ENCODE measurements around the gene SERPINA5.

SERPINA5 gene

DNA sequence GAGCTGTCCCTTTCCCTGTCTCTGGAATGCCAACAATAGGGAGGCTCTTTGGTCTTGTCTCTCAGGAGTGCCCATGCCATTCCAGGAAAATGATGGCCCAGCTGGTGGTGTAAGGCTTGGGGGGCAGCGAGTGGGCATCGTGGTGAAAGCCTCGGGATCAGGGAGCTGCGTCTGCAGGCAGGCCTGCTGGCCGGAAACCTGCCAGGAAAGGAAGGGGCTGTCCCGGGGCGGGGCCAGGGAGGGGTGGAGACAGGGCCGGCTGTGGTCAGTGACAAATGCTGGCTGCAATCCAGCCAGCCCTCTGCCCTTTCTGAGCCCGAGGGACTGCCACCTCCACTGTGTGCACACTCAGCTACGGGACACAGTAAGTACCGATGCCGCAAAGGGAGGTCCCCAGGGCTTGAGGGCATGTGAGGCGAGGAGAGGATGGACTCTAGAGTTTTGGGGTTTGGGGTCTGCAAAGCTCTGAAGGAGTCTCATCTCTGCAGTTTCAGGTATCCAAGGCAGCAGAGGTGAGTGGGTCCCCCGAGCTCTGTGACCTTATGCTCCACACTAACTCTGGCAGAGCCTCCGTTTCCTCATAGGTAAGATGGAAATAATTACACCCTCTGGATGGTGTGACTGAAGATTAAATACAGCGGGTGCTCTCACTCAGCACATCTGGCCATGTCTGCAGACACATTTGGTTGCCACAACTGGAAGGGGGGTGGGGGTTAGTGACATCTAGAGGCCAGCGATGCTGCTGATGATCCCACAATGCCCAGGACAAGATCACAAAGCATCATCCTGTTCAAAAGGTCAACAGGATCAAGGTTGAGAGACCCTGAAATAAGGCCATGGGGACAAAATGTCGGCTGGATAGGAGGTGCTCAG is at the start of gene SERPINA5:
TSS of gene SERPINA5 (plus strand) at position 300 of the 873 bp plus-strand sequence. CDS start 5,937 bp downstream, outside the sequence.
- H3K4me3 ChIP-seq (ENCODE audit: low read length) = no peak within 1 kb of the TSS
- peaks cover 25% of the 10 kb centered on the region for H3K4me1 ChIP-seq (ENCODE audit: control insufficient read depth, insufficient read depth, low read length)
- peaks cover 15% of the 10 kb centered on the region for H3K27me3 ChIP-seq (replicated peaks; ENCODE audit: control insufficient read depth, insufficient read depth, low read length)
- no peaks in the 10 kb centered on the region for H3K36me3 ChIP-seq (ENCODE audit: control insufficient read depth, insufficient read depth, low read length, severe bottlenecking)
- H3K9me3 ChIP-seq (ENCODE audit: control insufficient read depth, low read length) = no peaks in the 10 kb centered on the region
- no peak within 1 kb of the TSS for H3K9ac ChIP-seq (ENCODE audit: low read length)
- DNase-seq (ENCODE audit: low read depth) = peak; percentile 53

DNA sequence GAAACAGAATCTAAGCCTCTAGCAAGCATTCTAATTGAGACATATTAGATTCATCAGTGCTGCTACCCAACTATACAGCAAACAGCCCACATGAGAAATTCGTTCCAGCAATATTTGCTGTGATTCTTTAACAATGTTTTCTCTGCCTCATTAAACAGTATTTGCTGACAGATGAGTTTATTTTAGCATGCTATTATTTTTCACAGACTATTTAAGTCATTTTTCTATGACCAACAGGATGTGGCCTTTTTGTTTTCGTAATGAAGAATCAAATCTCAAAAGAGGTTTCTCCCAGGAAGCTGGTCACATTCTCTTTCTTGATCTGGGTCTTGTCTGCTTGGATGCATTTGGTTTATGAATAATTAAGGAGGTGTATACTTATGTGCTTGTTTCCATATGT is 48.8 kb upstream of the SERPINA5 start:
- DNase-seq (ENCODE audit: low read depth) = peak; percentile 9
- H3K9me3 ChIP-seq (ENCODE audit: control insufficient read depth, low read length) = peaks cover 7% of the 10 kb centered on the region
- H3K4me1 ChIP-seq (ENCODE audit: control insufficient read depth, insufficient read depth, low read length) = no peaks in the 10 kb centered on the region
- H3K9ac ChIP-seq (ENCODE audit: low read length) = no peak overlapping the region
- H3K27me3 ChIP-seq (replicated peaks; ENCODE audit: control insufficient read depth, insufficient read depth, low read length) = peaks cover 26% of the 10 kb centered on the region
- no peak overlapping the region for H3K4me3 ChIP-seq (ENCODE audit: low read length)
- H3K36me3 ChIP-seq (ENCODE audit: control insufficient read depth, insufficient read depth, low read length, severe bottlenecking) = no peaks in the 10 kb centered on the region

DNA sequence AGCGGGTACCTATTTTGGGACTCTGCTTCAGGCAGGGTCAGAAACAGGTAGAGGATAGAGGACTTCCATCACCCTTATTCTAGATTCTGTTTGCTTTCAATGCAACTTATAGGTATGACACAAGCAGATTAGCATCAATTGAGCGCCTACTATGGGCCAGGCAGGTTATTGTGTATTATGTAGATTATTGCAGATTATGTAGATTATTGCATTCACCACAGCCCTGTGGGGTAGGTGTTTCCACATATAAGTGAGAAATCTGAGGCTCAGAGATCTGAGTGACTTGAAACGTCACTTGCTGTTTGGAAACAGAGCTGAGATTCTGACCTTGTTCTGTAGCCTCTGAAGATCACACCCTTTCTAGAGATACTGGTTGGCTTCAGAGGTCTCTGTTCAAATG is 45.7 kb upstream of the SERPINA5 start:
- DNase-seq (ENCODE audit: low read depth) = no peak

GRCh38 chr14:94536836-94537235 is 44.4 kb upstream of the SERPINA5 start:
- Histone ChIP-seq H3K4me3 (ENCODE audit: low read length) (no peak overlapping the region), H3K9me3 (ENCODE audit: control insufficient read depth, low read length) (peaks cover 4% of the 10 kb centered on the region), H3K27me3 (replicated peaks; ENCODE audit: control insufficient read depth, insufficient read depth, low read length) (peaks cover 53% of the 10 kb centered on the region), H3K36me3 (ENCODE audit: control insufficient read depth, insufficient read depth, low read length, severe bottlenecking) (no peaks in the 10 kb centered on the region), H3K9ac (ENCODE audit: low read length) (no peak overlapping the region), H3K4me1 (ENCODE audit: control insufficient read depth, insufficient read depth, low read length) (peaks cover 8% of the 10 kb centered on the region)
- no peak for DNase-seq (ENCODE audit: low read depth)

More for the DNA sequence above, 45.7 kb upstream of the SERPINA5 start:
- Histone ChIP-seq H3K27me3 (replicated peaks; ENCODE audit: control insufficient read depth, insufficient read depth, low read length) (peaks cover 42% of the 10 kb centered on the region), H3K9me3 (ENCODE audit: control insufficient read depth, low read length) (peaks cover 4% of the 10 kb centered on the region), H3K4me1 (ENCODE audit: control insufficient read depth, insufficient read depth, low read length) (peaks cover 8% of the 10 kb centered on the region), H3K36me3 (ENCODE audit: control insufficient read depth, insufficient read depth, low read length, severe bottlenecking) (no peaks in the 10 kb centered on the region), H3K4me3 (ENCODE audit: low read length) (no peak overlapping the region), H3K9ac (ENCODE audit: low read length) (no peak overlapping the region)

- Histone ChIP-seq H3K36me3 (ENCODE audit: control insufficient read depth, insufficient read depth, low read length, severe bottlenecking) (no peaks in the 10 kb centered on the region), H3K4me3 (ENCODE audit: low read length) (no peak overlapping the region), H3K27me3 (replicated peaks; ENCODE audit: control insufficient read depth, insufficient read depth, low read length) (peaks cover 54% of the 10 kb centered on the region), H3K9ac (ENCODE audit: low read length) (no peak overlapping the region), H3K9me3 (ENCODE audit: control insufficient read depth, low read length) (peaks cover 2% of the 10 kb centered on the region), H3K4me1 (ENCODE audit: control insufficient read depth, insufficient read depth, low read length) (peaks cover 8% of the 10 kb centered on the region)
- no peak for DNase-seq (ENCODE audit: low read depth)
These were observed 43.0 kb upstream of the SERPINA5 start for GRCh38 chr14:94538070-94538740.

DNA sequence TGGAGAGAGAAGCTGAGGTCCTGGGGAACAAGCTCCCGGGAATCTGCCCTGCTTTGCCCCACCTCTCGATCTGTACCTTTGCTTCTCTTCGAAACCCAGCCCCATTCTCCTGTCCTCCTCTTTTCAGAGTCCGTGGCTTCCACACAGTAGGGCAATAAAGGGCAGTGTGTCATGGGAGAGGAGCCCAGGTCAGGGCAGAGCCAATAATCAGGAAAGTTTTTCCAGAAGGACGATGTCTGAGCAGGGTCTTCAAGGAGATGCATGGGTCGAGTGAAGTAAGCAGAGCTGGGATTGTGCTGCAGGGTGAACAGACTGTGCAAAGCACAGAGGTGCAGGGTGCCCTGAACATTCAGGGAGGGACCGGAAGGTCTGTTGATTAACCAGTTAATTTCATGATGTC is 42.0 kb upstream of the SERPINA5 start:
- Histone ChIP-seq H3K27me3 (replicated peaks; ENCODE audit: control insufficient read depth, insufficient read depth, low read length) (peaks cover 46% of the 10 kb centered on the region), H3K36me3 (ENCODE audit: control insufficient read depth, insufficient read depth, low read length, severe bottlenecking) (no peaks in the 10 kb centered on the region), H3K9ac (ENCODE audit: low read length) (no peak overlapping the region), H3K4me3 (ENCODE audit: low read length) (no peak overlapping the region), H3K9me3 (ENCODE audit: control insufficient read depth, low read length) (no peaks in the 10 kb centered on the region), H3K4me1 (ENCODE audit: control insufficient read depth, insufficient read depth, low read length) (peaks cover 8% of the 10 kb centered on the region)
- DNase-seq (ENCODE audit: low read depth) = no peak

- H3K9me3 ChIP-seq (ENCODE audit: control insufficient read depth, low read length) = no peaks in the 10 kb centered on the region
- H3K36me3 ChIP-seq (ENCODE audit: control insufficient read depth, insufficient read depth, low read length, severe bottlenecking) = no peaks in the 10 kb centered on the region
- peak; percentile 55 for DNase-seq (ENCODE audit: low read depth)
- peaks cover 43% of the 10 kb centered on the region for H3K27me3 ChIP-seq (replicated peaks; ENCODE audit: control insufficient read depth, insufficient read depth, low read length)
- peaks cover 8% of the 10 kb centered on the region for H3K4me1 ChIP-seq (ENCODE audit: control insufficient read depth, insufficient read depth, low read length)
- H3K4me3 ChIP-seq (ENCODE audit: low read length) = no peak overlapping the region
- no peak overlapping the region for H3K9ac ChIP-seq (ENCODE audit: low read length)
These were observed 41.0 kb upstream of the SERPINA5 start for GRCh38 chr14:94540031-94540794.

GRCh38 chr14:94541234-94541975 is 39.8 kb upstream of the SERPINA5 start:
- peak; percentile 6 for DNase-seq (ENCODE audit: low read depth)
- no peaks in the 10 kb centered on the region for H3K36me3 ChIP-seq (ENCODE audit: control insufficient read depth, insufficient read depth, low read length, severe bottlenecking)

DNA sequence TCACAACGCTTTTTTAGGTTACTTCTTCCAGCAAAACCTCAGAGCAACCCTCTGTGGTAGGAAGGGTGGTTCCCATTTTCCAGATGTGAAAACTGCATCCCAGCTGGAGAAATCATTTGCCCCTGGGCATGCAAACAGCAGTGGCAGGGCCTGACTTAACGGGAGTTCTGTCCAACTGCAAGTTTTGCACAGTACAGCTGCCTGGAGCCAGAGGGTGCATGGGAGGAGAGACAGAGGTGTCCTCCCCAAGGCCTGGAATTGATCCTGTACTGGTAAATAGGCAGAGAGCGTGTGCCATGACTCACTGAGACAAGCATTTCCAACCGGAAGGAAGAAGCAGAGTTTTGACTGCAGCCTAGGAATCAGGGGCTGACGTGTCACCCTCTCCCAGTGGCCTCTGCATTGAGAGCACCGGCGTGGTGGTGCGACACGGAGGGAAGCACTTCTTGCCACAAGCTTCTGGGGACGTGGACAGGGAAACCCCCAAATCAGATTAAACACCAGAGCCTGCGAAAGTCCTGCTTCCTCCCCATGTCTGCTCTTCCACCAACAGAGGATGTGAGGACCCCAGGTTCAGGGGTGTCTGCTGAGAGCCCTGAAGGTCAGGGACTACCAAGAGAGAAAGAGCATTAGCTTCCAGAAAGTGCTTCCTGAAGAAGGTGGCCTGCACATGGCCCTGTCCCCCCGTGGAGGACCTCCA is 39.0 kb upstream of the SERPINA5 start:
- no peak overlapping the region for H3K4me3 ChIP-seq (ENCODE audit: low read length)
- peaks cover 8% of the 10 kb centered on the region for H3K4me1 ChIP-seq (ENCODE audit: control insufficient read depth, insufficient read depth, low read length)
- peak; percentile 49 for DNase-seq (ENCODE audit: low read depth)
- peaks cover 38% of the 10 kb centered on the region for H3K27me3 ChIP-seq (replicated peaks; ENCODE audit: control insufficient read depth, insufficient read depth, low read length)
- H3K9me3 ChIP-seq (ENCODE audit: control insufficient read depth, low read length) = peaks cover 10% of the 10 kb centered on the region
- no peak overlapping the region for H3K9ac ChIP-seq (ENCODE audit: low read length)
- H3K36me3 ChIP-seq (ENCODE audit: control insufficient read depth, insufficient read depth, low read length, severe bottlenecking) = no peaks in the 10 kb centered on the region

More at GRCh38 chr14:94541234-94541975, 39.8 kb upstream of the SERPINA5 start:
- Histone ChIP-seq H3K9ac (ENCODE audit: low read length) (no peak overlapping the region), H3K9me3 (ENCODE audit: control insufficient read depth, low read length) (peaks cover 4% of the 10 kb centered on the region), H3K27me3 (replicated peaks; ENCODE audit: control insufficient read depth, insufficient read depth, low read length) (peaks cover 33% of the 10 kb centered on the region), H3K4me3 (ENCODE audit: low read length) (no peak overlapping the region), H3K4me1 (ENCODE audit: control insufficient read depth, insufficient read depth, low read length) (peaks cover 8% of the 10 kb centered on the region)

GRCh38 chr14:94542811-94543440 is 38.3 kb upstream of the SERPINA5 start:
- H3K4me3 ChIP-seq (ENCODE audit: low read length) = no peak overlapping the region
- no peak for DNase-seq (ENCODE audit: low read depth)
- no peaks in the 10 kb centered on the region for H3K36me3 ChIP-seq (ENCODE audit: control insufficient read depth, insufficient read depth, low read length, severe bottlenecking)
- H3K4me1 ChIP-seq (ENCODE audit: control insufficient read depth, insufficient read depth, low read length) = peaks cover 8% of the 10 kb centered on the region
- peaks cover 40% of the 10 kb centered on the region for H3K27me3 ChIP-seq (replicated peaks; ENCODE audit: control insufficient read depth, insufficient read depth, low read length)
- no peak overlapping the region for H3K9ac ChIP-seq (ENCODE audit: low read length)
- H3K9me3 ChIP-seq (ENCODE audit: control insufficient read depth, low read length) = peaks cover 10% of the 10 kb centered on the region
